HG02678 (cell line): ENCODE data around the gene NID1.
"Not testable (repeated sequence)": the region's sequence is repeated elsewhere in the genome, so short reads cannot be mapped to it uniquely, and the experiment has no call there.

Experiments used
- ATAC-seq: cut with Tn5 transposase; IDR thresholded peaks from one replicate; pipeline ENCODE4 v1.9.1; 2021; ENCODE audit warnings: mild to moderate bottlenecking, moderate library complexity; ENCODE audit not compliant: unreplicated experiment

Gene NID1

DNA sequence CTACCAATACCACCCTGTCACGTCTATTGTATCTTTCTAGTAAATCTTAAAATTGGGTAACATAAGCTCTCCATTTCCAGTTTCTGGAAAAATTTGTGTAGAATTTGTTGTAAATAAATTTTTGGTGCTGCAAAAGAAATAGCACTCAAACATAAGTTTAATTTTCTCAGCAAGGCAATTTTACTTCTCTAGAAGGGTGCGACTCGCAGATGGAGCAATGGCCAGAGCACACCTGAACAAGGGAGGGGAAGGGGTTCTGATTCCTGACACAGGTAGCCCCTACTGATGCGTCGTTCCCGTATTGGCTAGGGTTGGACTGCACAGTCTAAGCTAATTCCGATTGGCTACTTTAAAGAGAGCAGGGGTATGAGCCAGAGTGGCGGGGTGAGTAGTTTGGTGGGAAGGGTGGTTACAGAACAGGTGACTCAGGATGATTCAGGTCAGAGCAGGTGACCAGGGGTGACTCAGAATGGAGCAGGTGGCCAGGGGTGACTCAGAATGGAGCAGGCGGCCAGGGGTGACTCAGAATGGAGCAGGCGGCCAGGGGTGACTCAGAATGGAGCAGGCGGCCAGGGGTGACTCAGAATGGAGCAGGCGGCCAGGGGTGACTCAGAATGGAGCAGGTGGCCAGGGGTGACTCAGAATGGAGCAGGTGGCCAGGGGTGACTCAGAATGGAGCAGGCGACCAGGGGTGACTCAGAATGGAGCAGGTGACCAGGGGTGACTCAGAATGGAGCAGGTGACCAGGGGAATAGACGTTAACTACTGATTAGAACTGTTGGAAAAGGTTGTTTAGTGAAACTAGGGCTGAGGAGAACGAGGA, 32.0 kb upstream of the NID1 start:
- not testable (repeated sequence) for ATAC-seq

DNA sequence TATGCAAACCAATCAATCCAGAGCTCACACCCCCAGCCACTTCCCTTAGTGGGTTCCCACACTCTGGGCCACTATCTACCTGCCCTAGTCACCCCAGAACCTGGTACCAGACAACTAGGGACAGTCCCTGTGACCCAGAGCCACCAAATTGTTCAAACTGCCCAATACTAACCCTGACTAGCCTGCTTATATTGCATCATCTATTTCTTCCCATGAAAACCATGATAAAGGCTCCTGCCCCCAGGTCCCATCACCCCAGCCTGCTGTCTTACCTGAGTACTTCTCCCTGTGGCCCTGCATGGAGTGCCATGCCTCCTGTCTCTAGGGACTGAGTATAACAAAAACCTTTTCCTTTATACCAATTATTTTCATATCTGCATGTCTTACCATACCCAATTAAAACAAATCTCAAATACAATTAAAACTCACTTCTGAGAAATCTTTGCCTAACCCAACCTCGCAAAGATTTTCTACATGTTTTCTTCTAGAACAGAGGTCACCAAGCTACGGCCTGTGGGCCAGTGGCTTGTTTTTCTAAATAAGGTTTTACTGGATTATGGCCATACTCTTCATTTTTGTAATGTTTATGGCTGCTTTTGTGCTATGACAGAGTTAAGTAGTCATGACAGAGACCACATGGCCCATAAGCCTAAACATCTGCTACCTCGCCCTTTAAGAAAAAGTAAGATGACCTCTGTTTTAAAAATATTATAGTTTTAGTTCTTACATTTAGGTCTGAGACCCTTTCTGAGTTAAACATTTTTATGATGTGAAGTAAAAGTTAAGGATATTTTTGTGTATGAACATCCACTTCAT, 31.0 kb upstream of the NID1 start:
- ATAC-seq, result no peak

DNA sequence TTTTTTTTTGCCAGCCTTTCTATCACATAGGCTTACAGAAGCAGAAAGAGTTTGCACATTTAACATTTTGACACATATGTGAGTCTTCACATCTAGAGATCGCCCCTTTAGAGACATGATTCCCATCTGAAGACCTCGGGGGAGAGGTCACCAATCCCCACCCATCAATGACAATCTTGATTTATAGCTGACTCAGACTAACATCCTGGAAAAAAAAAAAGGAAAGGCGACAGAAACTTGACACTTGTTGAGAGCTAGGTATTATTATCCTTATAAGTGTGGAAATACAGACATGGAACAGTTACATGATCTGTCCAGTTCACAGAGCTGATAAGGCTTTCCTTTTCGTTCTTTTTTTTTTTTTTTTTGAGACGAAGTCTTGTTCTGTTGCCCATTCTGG, 28.0 kb upstream of the NID1 start:
- no peak for ATAC-seq

DNA sequence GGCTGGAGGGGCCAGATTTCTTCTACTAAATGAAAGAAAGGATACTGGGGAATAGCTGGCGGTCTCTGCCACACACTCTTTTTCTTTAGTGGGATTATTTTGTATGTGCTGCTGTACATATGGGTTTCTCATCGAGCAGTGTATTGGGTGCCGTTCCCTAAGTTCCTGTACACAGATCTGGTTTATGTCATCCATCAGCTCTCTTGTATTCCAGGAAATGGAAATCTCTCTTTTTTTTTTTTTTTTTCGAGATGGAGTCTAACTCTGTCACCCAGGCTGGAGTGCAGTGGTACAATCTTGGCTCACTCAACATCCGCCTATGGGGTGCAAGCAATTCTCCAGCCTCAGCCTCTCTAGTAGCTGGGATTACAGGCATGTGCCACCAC, 27.0 kb upstream of the NID1 start:
- no peak for ATAC-seq

DNA sequence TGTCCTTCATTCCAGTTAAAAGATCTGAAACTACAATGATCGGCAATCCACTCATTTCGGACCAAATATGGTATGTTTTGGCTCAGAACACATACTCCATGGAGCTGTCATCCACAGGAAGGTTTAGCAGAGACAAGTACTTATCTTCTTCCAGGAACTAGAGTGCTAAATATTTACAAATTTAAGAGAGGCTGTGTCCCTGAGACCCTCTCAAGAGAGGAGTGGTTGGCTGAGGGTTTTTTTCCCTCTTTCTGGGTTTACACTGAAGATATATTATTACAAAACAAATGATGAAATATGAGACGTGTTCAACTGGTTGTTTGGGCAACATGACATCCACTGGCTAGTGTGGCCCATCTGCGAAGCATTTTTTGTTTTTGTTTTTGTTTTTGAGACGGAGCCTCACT, 25.9 kb upstream of the NID1 start:
- ATAC-seq, result no peak

DNA sequence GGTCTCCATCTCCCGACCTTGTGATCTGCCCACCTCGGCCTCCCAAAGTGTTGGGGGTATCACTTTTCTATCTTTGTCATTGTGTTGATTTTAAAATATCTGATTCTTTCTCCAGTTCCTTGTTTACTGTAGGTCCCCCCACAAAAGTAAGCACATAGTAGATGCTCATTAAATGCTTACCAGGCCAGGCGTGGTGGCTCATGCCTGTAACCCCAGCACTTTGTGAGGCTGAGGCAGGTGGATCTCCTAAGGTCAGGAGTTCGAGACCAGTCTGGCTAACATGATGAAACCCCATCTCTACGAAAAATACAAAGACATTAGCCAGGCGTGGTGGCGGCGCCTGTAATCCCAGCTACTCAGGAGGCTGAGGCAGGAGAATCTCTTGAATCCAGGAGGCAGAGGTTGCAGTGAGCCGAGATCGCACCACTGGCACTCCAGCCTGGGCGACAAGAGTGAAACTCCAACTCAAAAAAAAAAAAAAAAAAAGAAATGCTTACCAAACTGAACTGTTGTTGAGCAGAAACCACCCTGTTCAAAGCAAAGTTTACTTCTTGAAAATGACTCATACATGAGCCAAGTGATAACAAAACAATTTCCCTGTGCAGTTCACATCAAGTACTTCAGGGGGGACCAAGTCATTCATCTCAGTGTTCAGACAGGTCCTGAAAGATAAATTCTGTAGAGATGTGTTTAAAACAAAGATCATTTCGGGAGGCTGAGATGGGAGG, 24.3 kb upstream of the NID1 start:
- no peak for ATAC-seq

DNA sequence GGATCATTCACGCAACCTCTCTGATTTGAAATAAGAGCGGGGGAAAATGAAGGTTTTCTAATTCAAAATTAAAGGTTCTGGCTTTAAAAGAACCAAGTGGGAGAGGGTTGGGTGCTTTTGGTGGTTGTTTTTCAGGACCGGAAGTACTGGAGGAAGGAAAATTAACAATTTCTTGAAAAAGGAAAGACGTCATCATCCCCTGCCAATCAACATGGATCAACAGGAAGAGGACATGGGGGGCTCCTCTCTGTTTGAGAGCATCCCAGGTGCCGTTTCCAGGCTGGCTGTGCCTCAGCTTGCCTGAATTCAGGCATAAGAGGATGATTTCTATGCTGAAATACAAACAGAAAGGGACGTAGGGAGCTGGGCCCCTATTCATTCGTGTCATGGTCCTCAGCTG, 21.6 kb upstream of the NID1 start:
- no peak for ATAC-seq

DNA sequence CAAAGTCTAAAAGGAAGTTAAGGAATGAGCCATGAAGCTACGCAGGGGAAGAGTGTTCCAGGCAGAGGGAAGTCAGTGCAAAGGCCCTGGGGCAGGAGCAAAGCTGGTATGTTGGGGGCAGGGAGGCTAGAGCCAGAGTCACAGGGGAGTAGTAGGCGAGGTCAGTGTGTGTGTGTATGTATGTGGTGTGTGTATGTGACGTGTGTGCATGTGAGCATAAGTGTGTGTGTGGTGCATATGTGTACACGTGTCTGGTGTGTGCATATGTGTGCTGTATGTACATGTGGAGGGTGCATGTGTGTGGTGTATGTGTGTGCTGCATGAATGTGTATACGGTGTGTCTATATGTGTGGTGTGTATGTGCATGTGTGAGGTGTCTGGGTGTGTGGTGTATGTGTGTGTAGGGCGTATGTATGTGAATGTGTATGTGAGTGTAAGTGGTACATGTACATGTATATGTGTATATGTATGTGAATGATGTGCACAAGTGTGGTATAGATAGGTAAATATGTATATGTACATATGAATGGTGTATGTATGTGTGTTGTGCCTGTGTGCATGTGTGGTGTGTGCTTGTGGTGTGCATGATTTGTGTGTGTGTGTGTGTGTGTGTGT, 20.8 kb upstream of the NID1 start:
- no peak for ATAC-seq

DNA sequence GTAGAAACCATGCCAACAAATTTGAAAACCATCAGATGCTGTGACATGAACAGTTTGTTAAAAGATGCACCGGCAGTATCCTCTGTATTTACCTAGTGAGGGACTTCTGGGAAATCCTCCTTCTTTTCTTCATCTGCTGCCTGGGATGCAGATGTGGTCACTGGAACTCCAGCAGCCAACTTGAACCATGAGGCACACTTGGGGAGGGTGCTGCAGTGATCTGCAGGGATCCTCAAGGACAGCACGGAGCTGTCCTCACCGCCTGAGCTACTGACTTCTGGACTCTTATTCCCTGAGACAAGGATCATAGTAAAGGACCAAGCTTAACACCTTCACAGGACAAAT, 19.5 kb upstream of the NID1 start:
- ATAC-seq, result no peak

DNA sequence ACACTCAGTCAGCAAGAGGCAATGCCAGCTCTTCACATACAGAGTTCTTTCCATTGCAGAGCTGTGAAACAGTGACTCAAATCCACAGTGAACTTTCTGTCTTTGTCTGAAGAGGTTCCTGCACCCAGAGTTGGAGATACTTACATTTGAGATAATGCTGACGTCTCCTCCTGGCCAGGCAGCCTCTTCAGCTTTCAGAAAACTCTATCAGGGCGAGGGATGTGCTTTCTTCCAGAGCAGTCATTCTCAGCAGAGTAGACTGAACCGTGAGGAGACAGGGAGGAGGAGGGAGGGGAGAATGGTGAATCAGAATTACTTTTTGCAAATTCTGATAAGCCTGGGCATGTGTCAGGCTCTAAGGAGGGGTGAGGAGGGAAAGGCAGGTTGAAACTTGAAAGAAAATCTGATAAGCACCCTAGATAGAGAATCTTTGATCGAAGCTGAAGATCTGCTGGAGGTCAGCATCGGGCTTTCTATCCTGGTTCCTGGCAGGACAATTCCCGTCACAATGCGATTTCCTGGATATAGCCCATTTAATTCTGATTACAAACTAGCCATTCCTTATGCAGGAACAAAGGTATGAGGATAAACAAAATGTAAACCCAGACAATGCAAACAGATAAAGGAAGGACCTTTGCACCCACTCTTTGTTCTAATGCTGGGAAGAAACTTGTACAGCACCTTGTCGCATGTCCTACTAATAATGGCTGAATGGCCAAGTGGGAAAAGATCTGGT, 18.9 kb upstream of the NID1 start:
- ATAC-seq, result no peak

DNA sequence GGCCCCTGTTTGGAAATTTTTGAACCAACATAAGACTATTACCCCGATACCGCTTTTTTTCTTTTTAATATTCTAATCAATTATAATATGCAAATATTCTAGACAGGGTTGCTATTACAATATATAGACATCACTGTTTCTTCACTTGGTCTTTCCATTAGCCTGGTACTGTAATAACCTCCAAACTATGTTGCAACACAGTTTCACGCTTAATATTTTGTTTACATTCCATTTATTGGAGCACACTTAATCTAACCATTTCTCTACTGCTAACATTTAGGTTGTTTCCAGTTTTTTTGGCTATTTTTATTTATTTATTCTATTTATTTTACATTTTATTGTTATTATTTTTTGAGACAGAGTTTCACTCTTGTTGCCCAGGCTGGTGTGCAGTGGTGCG, 17.6 kb upstream of the NID1 start:
- no peak for ATAC-seq

DNA sequence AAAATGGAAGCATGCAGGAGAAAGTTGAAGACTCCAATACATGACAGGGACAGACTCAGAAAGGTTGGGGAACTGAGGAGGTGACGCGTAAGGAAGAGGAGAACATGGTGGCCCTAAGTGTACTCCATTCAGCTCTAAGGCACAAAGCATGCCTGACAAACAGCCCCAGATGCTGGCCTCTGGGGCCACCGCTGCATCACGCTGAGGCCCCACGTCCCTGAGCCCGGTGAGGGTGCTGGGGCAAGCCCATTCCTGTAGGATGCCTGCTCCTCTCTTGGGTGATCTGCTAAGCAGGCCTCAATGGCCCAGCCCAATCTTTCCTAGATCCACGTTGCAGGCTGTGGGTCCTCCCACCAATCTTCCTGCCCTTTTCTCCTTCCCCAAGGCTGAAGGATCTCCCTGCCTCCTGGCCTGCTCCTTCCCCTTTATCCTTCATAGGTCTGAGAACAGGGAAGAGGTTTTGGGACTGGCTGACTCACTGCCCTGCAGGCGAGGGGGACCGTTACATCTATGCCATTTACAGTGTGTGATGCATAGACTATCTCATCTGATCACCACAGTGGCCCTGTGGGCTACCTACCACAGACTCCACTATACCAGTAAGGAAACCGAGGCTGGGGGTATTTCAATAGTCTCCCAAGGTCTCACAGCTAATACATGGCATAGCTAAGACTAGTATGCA, 16.8 kb upstream of the NID1 start:
- ATAC-seq, result no peak

DNA sequence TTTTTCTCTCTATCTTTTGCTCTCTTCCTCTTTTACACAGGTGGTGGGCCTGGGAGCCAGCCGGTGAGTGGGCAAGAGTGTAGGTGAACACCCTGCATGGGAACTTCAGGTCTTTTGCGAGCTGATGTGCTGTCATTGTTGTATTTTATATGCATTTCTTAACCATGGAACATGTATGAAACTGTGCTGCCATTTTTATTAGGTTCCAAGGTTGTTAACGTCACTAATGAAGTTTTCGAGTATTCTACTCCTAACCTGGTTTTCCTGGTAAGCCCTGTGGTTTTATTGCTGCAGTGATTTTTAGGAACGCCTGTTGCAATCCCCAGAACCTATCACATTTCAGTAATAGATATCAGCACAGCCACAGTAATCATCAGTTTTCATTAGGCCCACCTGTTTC, 14.8 kb upstream of the NID1 start:
- no peak for ATAC-seq

DNA sequence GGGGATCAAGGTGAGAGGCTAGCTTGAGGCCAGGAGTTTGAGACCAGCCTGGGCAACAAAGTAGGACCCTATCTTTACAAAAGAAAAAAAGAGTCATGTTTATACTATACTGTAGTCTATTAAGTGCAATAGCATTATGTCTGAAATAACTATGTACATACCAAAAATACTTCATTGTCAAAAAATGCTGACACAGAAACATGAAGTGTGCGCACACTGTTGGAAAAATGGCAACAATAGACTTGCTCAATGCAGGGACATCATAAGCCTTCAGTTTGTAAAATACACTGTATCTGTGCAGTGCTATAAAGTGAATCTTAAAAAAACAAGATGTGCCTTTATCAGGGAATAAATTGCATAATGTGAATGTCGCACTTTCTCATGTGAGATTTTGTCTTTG, 14.1 kb upstream of the NID1 start:
- ATAC-seq, result no peak

DNA sequence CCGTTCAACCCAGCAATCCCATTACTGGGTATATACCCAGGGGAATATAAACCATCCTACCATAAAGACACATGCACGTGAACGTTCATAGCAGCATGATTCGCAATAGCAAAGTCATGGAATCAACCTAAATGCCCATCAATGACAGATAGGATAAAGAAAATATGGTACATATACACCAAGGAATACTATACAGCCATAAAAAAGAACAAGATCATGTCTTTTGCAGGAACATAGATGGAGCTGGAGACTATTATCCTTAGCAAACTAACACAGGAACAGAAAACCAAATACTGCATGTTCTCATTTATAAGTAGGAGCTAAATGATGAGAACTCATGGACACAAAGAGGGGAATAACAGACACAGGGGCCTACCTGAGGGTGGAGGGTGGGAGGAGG, 13.2 kb upstream of the NID1 start:
- not testable (repeated sequence) for ATAC-seq

DNA sequence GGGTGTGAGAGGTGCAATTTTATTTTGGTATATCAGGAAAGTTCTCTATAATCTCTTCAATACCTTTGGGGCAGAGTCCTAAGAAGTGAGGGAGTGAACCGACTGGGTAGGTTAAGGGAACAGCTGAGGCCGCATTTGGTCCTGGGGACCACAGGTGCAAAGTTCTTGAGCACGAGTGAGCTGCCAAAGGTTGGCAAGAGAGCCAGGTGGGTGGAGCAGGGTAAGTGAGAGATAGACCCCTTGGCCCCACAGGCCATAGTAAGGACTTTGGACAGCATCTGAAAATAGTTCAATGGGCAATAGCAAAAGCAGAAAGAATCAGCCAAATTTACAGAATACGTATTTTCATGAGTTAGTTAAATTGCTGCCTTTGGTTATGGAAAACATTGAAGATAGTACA, 11.0 kb upstream of the NID1 start:
- ATAC-seq, result no peak

DNA sequence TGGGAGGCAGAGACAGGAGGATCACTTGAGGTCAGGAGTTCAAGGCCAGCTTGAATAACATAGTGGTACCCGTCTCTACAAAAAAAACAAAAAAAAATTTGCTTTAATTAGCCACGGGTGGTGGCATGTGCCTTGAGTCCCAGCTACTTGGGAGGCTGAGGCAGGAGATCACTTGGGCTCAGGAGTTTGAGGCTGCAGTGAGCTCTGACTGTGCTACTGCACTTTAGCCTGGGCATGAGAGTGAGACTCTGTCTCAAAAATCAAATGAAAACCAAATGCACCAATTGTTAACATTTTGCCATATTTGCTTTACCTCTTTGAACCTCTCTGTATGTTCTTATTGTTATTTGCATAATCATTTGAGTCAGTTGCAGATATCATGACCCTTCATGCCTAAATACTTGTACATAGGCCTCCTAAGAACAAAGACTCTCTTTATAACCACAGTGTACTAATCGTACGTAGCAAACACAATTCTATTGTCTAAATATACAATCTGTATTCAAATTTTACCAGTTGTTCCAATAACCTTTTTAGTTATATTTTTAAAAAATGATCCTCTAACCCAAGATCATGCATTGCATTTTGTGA, 8.5 kb upstream of the NID1 start:
- no peak for ATAC-seq

DNA sequence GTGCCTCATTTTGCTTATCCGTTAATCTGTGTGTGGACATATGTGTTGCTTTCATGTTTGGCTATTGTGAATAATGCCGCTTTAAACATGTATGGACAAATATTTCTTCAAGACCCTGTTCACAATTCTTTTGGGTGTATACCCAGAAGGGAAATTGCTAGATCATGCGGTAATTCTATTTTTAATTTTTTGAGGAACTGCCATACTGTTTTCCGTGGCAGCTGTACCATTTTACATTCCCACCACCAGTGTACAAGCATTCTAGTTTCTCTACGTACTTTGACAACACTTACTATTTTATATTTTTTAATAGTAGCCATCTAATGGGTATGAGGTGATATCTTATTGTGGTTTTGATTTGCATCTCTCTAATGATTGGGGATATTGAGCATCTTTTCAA, 7.1 kb upstream of the NID1 start:
- ATAC-seq, result no peak

DNA sequence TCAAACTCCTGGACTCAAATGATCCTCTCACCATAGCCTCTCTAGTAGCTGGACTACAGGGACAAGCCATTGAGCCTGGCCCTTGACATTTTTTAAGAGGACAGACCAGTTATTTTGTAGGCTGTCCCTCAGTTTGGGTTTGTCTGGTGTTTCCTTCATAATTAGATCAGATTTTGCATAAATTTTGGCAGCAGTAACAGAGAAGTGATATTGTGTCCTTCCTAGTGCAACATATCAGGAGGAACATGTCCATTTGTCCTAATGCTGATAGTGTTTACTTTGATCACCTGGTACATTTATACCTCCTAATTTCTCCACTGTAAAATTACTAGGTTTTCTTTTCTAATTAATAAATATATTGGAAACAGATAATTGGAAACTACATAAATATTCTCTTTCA, 5.9 kb upstream of the NID1 start:
- no peak for ATAC-seq

DNA sequence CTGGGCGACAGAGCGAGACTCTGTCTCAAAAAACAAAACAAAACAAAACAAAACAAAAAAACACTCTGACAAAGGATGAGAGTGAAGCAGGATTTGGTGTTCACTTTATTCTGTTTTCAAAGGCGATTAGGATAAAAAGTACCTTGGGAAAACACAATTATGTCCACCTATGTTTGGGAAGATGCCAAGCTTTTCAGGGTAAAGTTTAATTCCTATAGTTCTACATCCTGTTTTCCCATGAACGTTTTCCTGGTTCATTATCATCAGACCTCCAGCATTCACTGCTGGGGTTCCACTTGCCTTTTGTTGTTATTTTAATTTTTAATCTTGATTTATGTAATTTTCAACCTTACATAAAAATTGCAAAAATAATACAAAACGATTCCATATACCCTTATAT, 4.9 kb upstream of the NID1 start:
- no peak for ATAC-seq
